Measurements from ENCODE around the gene PPP6R2. TPM values are rescaled to one million over a fixed set of nuclear protein-coding genes. Genes with fewer than 3 reads are reported as not detected.

PPP6R2 gene
- total RNA-seq, 1 experiment from 2014 or later: 47.8 TPM

GRCh38 chr22:50305393-50305922, 37.7 kb upstream of the PPP6R2 start:
- Mint-ChIP-seq H3K9me3 (no peaks in the 10 kb centered on the region), H3K4me3 (peak overlapping the region; percentile 69; the same call in 1 of the 2 replicates), H3K36me3 (no peaks in the 10 kb centered on the region), H3K27me3 (ENCODE audit: low read depth) (peaks cover 6% of the 10 kb centered on the region; the same call in 1 of the 2 replicates), H3K27ac (no peak overlapping the region), H3K4me1 (peaks cover 33% of the 10 kb centered on the region)
- TF ChIP-seq MLX (CRISPR knock-in tag; IDR thresholded peaks at IDR 0.05) (no peak), FOXJ3 (CRISPR knock-in tag; IDR thresholded peaks at IDR 0.05; ENCODE audit: borderline replicate concordance) (no peak), ZBTB21 (CRISPR knock-in tag; IDR thresholded peaks at IDR 0.05; ENCODE audit: borderline replicate concordance) (no peak), RELA (CRISPR knock-in tag; IDR thresholded peaks at IDR 0.05; ENCODE audit: borderline replicate concordance) (no peak), TEAD4 (CRISPR knock-in tag; IDR thresholded peaks at IDR 0.05) (no peak), NFYB (CRISPR knock-in tag; conservative IDR thresholded peaks at IDR 0.05; ENCODE audit: low read depth) (no peak), CBFB (CRISPR knock-in tag; IDR thresholded peaks at IDR 0.05; ENCODE audit: low read depth) (no peak), FOXP4 (CRISPR knock-in tag; IDR thresholded peaks at IDR 0.05) (no peak), ZNF232 (CRISPR knock-in tag; IDR thresholded peaks at IDR 0.05) (no peak), MXD4 (CRISPR knock-in tag; IDR thresholded peaks at IDR 0.05; ENCODE audit: borderline replicate concordance) (no peak), JUN (CRISPR knock-in tag; IDR thresholded peaks at IDR 0.05) (no peak), NR2C2 (CRISPR knock-in tag; IDR thresholded peaks at IDR 0.05) (no peak), USF2 (CRISPR knock-in tag; IDR thresholded peaks at IDR 0.05) (no peak), NR1H2 (CRISPR knock-in tag; IDR thresholded peaks at IDR 0.05) (no peak)
- TF ChIP-seq, protein P1, sequence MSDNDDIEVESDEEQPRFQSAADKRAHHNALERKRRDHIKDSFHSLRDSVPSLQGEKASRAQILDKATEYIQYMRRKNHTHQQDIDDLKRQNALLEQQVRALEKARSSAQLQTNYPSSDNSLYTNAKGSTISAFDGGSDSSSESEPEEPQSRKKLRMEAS (CRISPR knock-in tag; IDR thresholded peaks at IDR 0.05): no peak
- TF ChIP-seq, protein P2, sequence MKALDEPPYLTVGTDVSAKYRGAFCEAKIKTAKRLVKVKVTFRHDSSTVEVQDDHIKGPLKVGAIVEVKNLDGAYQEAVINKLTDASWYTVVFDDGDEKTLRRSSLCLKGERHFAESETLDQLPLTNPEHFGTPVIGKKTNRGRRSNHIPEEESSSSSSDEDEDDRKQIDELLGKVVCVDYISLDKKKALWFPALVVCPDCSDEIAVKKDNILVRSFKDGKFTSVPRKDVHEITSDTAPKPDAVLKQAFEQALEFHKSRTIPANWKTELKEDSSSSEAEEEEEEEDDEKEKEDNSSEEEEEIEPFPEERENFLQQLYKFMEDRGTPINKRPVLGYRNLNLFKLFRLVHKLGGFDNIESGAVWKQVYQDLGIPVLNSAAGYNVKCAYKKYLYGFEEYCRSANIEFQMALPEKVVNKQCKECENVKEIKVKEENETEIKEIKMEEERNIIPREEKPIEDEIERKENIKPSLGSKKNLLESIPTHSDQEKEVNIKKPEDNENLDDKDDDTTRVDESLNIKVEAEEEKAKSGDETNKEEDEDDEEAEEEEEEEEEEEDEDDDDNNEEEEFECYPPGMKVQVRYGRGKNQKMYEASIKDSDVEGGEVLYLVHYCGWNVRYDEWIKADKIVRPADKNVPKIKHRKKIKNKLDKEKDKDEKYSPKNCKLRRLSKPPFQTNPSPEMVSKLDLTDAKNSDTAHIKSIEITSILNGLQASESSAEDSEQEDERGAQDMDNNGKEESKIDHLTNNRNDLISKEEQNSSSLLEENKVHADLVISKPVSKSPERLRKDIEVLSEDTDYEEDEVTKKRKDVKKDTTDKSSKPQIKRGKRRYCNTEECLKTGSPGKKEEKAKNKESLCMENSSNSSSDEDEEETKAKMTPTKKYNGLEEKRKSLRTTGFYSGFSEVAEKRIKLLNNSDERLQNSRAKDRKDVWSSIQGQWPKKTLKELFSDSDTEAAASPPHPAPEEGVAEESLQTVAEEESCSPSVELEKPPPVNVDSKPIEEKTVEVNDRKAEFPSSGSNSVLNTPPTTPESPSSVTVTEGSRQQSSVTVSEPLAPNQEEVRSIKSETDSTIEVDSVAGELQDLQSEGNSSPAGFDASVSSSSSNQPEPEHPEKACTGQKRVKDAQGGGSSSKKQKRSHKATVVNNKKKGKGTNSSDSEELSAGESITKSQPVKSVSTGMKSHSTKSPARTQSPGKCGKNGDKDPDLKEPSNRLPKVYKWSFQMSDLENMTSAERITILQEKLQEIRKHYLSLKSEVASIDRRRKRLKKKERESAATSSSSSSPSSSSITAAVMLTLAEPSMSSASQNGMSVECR (CRISPR knock-in tag; IDR thresholded peaks at IDR 0.05; ENCODE audit: borderline replicate concordance): no peak
- TF ChIP-seq, protein P3, sequence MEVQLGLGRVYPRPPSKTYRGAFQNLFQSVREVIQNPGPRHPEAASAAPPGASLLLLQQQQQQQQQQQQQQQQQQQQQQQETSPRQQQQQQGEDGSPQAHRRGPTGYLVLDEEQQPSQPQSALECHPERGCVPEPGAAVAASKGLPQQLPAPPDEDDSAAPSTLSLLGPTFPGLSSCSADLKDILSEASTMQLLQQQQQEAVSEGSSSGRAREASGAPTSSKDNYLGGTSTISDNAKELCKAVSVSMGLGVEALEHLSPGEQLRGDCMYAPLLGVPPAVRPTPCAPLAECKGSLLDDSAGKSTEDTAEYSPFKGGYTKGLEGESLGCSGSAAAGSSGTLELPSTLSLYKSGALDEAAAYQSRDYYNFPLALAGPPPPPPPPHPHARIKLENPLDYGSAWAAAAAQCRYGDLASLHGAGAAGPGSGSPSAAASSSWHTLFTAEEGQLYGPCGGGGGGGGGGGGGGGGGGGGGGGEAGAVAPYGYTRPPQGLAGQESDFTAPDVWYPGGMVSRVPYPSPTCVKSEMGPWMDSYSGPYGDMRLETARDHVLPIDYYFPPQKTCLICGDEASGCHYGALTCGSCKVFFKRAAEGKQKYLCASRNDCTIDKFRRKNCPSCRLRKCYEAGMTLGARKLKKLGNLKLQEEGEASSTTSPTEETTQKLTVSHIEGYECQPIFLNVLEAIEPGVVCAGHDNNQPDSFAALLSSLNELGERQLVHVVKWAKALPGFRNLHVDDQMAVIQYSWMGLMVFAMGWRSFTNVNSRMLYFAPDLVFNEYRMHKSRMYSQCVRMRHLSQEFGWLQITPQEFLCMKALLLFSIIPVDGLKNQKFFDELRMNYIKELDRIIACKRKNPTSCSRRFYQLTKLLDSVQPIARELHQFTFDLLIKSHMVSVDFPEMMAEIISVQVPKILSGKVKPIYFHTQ (CRISPR knock-in tag; IDR thresholded peaks at IDR 0.05): no peak
- TF ChIP-seq, protein P4, sequence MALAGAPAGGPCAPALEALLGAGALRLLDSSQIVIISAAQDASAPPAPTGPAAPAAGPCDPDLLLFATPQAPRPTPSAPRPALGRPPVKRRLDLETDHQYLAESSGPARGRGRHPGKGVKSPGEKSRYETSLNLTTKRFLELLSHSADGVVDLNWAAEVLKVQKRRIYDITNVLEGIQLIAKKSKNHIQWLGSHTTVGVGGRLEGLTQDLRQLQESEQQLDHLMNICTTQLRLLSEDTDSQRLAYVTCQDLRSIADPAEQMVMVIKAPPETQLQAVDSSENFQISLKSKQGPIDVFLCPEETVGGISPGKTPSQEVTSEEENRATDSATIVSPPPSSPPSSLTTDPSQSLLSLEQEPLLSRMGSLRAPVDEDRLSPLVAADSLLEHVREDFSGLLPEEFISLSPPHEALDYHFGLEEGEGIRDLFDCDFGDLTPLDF (CRISPR knock-in tag; IDR thresholded peaks at IDR 0.05): no peak
- TF ChIP-seq, protein P5, sequence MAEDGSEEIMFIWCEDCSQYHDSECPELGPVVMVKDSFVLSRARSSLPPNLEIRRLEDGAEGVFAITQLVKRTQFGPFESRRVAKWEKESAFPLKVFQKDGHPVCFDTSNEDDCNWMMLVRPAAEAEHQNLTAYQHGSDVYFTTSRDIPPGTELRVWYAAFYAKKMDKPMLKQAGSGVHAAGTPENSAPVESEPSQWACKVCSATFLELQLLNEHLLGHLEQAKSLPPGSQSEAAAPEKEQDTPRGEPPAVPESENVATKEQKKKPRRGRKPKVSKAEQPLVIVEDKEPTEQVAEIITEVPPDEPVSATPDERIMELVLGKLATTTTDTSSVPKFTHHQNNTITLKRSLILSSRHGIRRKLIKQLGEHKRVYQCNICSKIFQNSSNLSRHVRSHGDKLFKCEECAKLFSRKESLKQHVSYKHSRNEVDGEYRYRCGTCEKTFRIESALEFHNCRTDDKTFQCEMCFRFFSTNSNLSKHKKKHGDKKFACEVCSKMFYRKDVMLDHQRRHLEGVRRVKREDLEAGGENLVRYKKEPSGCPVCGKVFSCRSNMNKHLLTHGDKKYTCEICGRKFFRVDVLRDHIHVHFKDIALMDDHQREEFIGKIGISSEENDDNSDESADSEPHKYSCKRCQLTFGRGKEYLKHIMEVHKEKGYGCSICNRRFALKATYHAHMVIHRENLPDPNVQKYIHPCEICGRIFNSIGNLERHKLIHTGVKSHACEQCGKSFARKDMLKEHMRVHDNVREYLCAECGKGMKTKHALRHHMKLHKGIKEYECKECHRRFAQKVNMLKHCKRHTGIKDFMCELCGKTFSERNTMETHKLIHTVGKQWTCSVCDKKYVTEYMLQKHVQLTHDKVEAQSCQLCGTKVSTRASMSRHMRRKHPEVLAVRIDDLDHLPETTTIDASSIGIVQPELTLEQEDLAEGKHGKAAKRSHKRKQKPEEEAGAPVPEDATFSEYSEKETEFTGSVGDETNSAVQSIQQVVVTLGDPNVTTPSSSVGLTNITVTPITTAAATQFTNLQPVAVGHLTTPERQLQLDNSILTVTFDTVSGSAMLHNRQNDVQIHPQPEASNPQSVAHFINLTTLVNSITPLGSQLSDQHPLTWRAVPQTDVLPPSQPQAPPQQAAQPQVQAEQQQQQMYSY (CRISPR knock-in tag; IDR thresholded peaks at IDR 0.05): no peak
- ChIA-PET POLR2A (interaction anchor here (1.9 kb wide), 1 partner anchor 11 kb away, joined by 6 read pairs; no protein-coding TSS in a partner anchor), CTCF (interaction anchor here (0.5 to 2.4 kb wide), 6 partner anchors 11 to 189 kb away, joined by 3 to 10 read pairs (median 6); partner anchors contain the start of gene HDAC10)
- DNase-seq (ENCODE audit: low spot score): no peak
- no peak for ATAC-seq
